Pons (tissue), 1 donor: Measurements from ENCODE around the gene SDF4.

Experiments used
- DNase-seq: peaks from one replicate; pipeline ENCODE4 v3.0.0-alpha.2; 2016; ENCODE audit warnings: low spot score

Gene SDF4

GRCh38 chr1:1213345-1214265 is 18.2 kb downstream of the SDF4 start, which contains the start of gene TNFRSF4:
Gene TNFRSF4, minus strand, starts transcription at chr1:1214153. Its CDS starts 26 bp downstream, at chr1:1214127.
- no peak for DNase-seq

- DNase-seq, result no peak
Observed at GRCh38 chr1:1212780-1213344, 18.9 kb downstream of the SDF4 start.

- DNase-seq, result no peak
Observed at GRCh38 chr1:1211541-1212441, 20.0 kb downstream of the SDF4 start.

GRCh38 chr1:1210726-1211540 is 20.9 kb downstream of the SDF4 start:
- DNase-seq, result no peak

- no peak for DNase-seq
Observed at GRCh38 chr1:1208713-1209433, 22.9 kb downstream of the SDF4 start.

GRCh38 chr1:1207571-1207892 is 24.3 kb downstream of the SDF4 start:
- DNase-seq, result no peak

GRCh38 chr1:1206966-1207531 is 24.8 kb downstream of the SDF4 start:
- DNase-seq, result no peak

- DNase-seq, result no peak
Observed at GRCh38 chr1:1206376-1206965, 25.3 kb downstream of the SDF4 start, which contains the start of gene TNFRSF18. Gene TNFRSF18, minus strand, starts transcription at chr1:1206592. Its CDS starts 21 bp downstream, at chr1:1206571.

GRCh38 chr1:1205769-1206375 is 25.9 kb downstream of the SDF4 start:
- DNase-seq, result no peak

- no peak for DNase-seq
Observed at GRCh38 chr1:1204998-1205768, 26.6 kb downstream of the SDF4 start.

- DNase-seq, result no peak
Observed at GRCh38 chr1:1204425-1204920, 27.3 kb downstream of the SDF4 start.

- no peak for DNase-seq
Observed at GRCh38 chr1:1203561-1204424, 28.0 kb downstream of the SDF4 start.

- DNase-seq, result no peak
Observed at GRCh38 chr1:1202831-1203560, 28.8 kb downstream of the SDF4 start.

GRCh38 chr1:1200876-1201810 is 30.7 kb downstream of the SDF4 start:
- DNase-seq, result no peak

GRCh38 chr1:1199961-1200875 is 31.6 kb downstream of the SDF4 start:
- DNase-seq, result no peak
